ENCODE results near the gene ATP5F1E. TPM values are rescaled to one million over a fixed set of nuclear protein-coding genes. Genes with fewer than 3 reads are reported as not detected.

ATP5F1E gene
- total and polyA plus RNA-seq, 4 donors = 11.7 to 148 (median 27.7) TPM

DNA sequence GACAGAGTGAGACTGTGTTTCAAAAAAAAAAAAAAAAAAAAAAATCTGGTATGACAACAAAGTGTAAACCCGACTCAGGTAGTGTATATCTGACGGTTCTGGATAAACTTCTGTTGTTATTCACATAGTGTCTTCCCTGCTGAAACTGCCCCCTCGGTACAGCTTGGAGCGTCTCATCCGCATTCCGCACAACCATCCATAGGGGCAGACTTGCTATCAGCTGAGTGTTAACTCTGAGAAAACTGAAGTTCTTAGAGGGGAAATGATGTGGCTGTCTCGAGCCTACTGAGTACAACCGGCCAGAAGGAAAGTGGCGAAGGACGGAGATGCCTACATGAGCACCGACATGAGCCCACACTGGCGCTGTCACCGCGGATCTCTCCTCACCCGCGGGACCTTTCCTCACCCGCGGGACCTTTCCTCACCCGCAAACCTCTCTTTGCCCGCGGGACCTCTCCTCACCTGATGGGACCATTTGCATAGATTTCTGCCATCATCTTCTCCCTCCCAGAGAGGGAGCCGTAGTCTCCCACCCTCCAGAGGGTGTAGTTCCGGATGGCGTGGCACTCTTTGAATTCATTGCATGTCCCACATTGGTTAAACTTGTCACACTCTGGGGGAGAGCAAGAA is 34.9 kb downstream of the ATP5F1E start:
- Histone ChIP-seq H3K27ac (ENCODE audit: low read depth in 1 of 2, low read length in 2 of 2) (peak overlapping the region in 1 of 2 donors; percentile 98), H3K4me1 (ENCODE audit: control insufficient read depth in 4 of 4, insufficient read depth in 4 of 4, low read length in 3 of 4) (peaks cover 20 to 42% (median 34%) of the 10 kb centered on the region in 4 donors), H3K9me3 (ENCODE audit: control insufficient read depth in 4 of 4, low read length in 3 of 4) (no peaks in the 10 kb centered on the region), H3K36me3 (ENCODE audit: control insufficient read depth in 4 of 4, insufficient read depth in 3 of 4, low read depth in 1 of 4, low read length in 3 of 4) (peaks cover 19 to 40% (median 28%) of the 10 kb centered on the region in 4 donors), H3K4me3 (ENCODE audit: low read depth in 1 of 3, low read length in 3 of 3) (no peak overlapping the region), H3K9ac (ENCODE audit: low read depth in 1 of 2, low read length in 2 of 2) (no peak overlapping the region), H3K27me3 (ENCODE audit: control insufficient read depth in 4 of 4, insufficient read depth in 4 of 4, low read length in 3 of 4) (no peaks in the 10 kb centered on the region)
- DNase-seq (ENCODE audit: low spot score) = no peak
- WGBS = 94% methylated on average over 24 of the region's 24 CpGs
- TF ChIP-seq, protein P1, sequence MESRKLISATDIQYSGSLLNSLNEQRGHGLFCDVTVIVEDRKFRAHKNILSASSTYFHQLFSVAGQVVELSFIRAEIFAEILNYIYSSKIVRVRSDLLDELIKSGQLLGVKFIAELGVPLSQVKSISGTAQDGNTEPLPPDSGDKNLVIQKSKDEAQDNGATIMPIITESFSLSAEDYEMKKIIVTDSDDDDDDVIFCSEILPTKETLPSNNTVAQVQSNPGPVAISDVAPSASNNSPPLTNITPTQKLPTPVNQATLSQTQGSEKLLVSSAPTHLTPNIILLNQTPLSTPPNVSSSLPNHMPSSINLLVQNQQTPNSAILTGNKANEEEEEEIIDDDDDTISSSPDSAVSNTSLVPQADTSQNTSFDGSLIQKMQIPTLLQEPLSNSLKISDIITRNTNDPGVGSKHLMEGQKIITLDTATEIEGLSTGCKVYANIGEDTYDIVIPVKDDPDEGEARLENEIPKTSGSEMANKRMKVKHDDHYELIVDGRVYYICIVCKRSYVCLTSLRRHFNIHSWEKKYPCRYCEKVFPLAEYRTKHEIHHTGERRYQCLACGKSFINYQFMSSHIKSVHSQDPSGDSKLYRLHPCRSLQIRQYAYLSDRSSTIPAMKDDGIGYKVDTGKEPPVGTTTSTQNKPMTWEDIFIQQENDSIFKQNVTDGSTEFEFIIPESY (IDR thresholded peaks at IDR 0.05) = no peak

DNA sequence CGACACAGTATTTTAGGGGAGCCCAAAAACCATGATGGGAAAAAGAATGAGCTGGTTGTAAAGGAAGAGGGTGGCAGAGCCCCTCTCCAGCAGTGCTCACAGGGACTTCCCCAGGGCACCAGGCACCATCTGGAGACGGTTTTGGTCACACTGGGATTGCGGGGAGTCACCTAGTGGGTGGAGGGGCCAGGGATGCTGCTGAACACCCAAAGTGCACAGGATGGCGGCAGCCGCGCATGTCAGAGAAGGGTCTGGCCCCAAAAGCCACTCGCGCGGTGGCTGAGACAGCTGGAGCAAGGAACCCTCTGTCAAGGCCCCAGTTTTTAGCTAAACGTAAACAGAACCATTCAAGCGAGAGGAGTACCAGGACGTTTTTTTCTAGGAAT is 35.9 kb downstream of the ATP5F1E start:
- H3K9ac ChIP-seq (ENCODE audit: low read depth in 1 of 2, low read length in 2 of 2) = no peak overlapping the region
- 90% methylated on average over 12 of the region's 12 CpGs for WGBS
- H3K36me3 ChIP-seq (ENCODE audit: control insufficient read depth in 4 of 4, insufficient read depth in 3 of 4, low read depth in 1 of 4, low read length in 3 of 4) = peaks cover 15 to 34% (median 26%) of the 10 kb centered on the region in 4 donors
- H3K4me1 ChIP-seq (ENCODE audit: control insufficient read depth in 4 of 4, insufficient read depth in 4 of 4, low read length in 3 of 4) = peaks cover 20 to 52% (median 41%) of the 10 kb centered on the region in 4 donors
- TF ChIP-seq RXRA (IDR thresholded peaks at IDR 0.05) = no peak
- TF ChIP-seq, protein P2, sequence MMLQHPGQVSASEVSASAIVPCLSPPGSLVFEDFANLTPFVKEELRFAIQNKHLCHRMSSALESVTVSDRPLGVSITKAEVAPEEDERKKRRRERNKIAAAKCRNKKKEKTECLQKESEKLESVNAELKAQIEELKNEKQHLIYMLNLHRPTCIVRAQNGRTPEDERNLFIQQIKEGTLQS (IDR thresholded peaks at IDR 0.05) = no peak
- no peak for TF ChIP-seq GABPA (IDR thresholded peaks at IDR 0.05 in 1 of 2, conservative IDR thresholded peaks at IDR 0.05 in 1 of 2)
- TF ChIP-seq, protein P3, sequence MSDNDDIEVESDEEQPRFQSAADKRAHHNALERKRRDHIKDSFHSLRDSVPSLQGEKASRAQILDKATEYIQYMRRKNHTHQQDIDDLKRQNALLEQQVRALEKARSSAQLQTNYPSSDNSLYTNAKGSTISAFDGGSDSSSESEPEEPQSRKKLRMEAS (IDR thresholded peaks at IDR 0.05) = no peak
- no peak for TF ChIP-seq HNF4G (IDR thresholded peaks at IDR 0.05)
- TF ChIP-seq RAD21 (IDR thresholded peaks at IDR 0.05) = no peak
- H3K9me3 ChIP-seq (ENCODE audit: control insufficient read depth in 4 of 4, low read length in 3 of 4) = no peaks in the 10 kb centered on the region
- no peak overlapping the region for H3K4me3 ChIP-seq (ENCODE audit: low read depth in 1 of 3, low read length in 3 of 3)
- no peak for DNase-seq (ENCODE audit: low spot score)
- peak overlapping the region; percentile 94 to 98 for H3K27ac ChIP-seq (ENCODE audit: low read depth in 1 of 2, low read length in 2 of 2)
- no peaks in the 10 kb centered on the region for H3K27me3 ChIP-seq (ENCODE audit: control insufficient read depth in 4 of 4, insufficient read depth in 4 of 4, low read length in 3 of 4)

DNA sequence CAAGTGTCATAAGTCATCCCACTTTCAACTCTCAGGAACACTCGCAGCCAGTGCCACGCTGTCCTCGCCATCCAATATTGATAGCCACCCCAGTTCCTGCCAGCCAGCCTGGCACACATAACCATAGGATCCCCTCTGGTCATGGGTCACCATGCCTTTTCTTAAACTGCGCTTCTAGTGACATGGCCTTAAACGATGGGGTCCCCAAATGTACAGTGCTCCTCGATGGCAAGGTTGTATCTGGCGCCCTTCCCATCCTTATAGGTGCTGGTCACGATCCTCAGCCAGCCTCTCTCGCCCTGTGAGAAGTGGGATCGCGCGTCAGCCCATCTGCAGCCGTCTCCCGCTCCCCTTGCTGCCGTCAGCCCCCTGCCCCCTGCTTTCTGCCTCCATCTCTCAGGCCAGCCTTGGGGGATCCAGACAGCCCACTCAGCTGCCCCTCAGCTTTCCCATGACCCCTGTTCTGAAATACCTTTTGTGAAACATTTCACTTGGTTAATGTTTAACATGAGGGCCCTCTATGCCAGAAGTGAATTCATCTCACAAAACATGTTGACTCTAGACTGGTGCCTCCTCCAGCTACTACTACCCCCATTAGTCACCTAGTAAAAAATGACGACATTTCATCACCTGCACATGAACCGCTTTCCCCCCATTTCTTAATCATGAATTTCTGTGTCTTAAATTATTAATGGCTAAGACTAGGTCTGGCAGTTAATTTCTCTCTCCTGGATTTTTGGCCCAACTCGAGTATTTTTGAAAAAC is 36.5 kb downstream of the ATP5F1E start:
- H3K9me3 ChIP-seq (ENCODE audit: control insufficient read depth in 4 of 4, low read length in 3 of 4) = no peaks in the 10 kb centered on the region
- peaks cover 22 to 56% (median 44%) of the 10 kb centered on the region in 4 donors for H3K4me1 ChIP-seq (ENCODE audit: control insufficient read depth in 4 of 4, insufficient read depth in 4 of 4, low read length in 3 of 4)
- H3K36me3 ChIP-seq (ENCODE audit: control insufficient read depth in 4 of 4, insufficient read depth in 3 of 4, low read depth in 1 of 4, low read length in 3 of 4) = peaks cover 10 to 33% (median 25%) of the 10 kb centered on the region in 4 donors
- no peak for DNase-seq (ENCODE audit: low spot score)
- H3K27ac ChIP-seq (ENCODE audit: low read depth in 1 of 2, low read length in 2 of 2) = peak overlapping the region; percentile 94 to 98
- 47% methylated on average over 18 of the region's 18 CpGs for WGBS
- no peaks in the 10 kb centered on the region for H3K27me3 ChIP-seq (ENCODE audit: control insufficient read depth in 4 of 4, insufficient read depth in 4 of 4, low read length in 3 of 4)
- TF ChIP-seq FOXA2 (IDR thresholded peaks at IDR 0.05) (peak; percentile 90), FOXA1 (IDR thresholded peaks at IDR 0.05) (peak; percentile 79), HNF4A (conservative IDR thresholded peaks at IDR 0.05) (peak; percentile 35 to 58), JUND (IDR thresholded peaks at IDR 0.05) (peak; percentile 62 to 86), SP1 (IDR thresholded peaks at IDR 0.05) (peak; percentile 51), TAF1 (conservative IDR thresholded peaks at IDR 0.05) (no peak), RAD21 (IDR thresholded peaks at IDR 0.05) (no peak), YY1 (IDR thresholded peaks at IDR 0.05) (no peak), RXRA (IDR thresholded peaks at IDR 0.05) (peak; percentile 47 to 83)
- TF ChIP-seq, protein P2 (IDR thresholded peaks at IDR 0.05) = peak; percentile 70
- TF ChIP-seq, protein P1 (IDR thresholded peaks at IDR 0.05) = no peak
- TF ChIP-seq, protein P4, sequence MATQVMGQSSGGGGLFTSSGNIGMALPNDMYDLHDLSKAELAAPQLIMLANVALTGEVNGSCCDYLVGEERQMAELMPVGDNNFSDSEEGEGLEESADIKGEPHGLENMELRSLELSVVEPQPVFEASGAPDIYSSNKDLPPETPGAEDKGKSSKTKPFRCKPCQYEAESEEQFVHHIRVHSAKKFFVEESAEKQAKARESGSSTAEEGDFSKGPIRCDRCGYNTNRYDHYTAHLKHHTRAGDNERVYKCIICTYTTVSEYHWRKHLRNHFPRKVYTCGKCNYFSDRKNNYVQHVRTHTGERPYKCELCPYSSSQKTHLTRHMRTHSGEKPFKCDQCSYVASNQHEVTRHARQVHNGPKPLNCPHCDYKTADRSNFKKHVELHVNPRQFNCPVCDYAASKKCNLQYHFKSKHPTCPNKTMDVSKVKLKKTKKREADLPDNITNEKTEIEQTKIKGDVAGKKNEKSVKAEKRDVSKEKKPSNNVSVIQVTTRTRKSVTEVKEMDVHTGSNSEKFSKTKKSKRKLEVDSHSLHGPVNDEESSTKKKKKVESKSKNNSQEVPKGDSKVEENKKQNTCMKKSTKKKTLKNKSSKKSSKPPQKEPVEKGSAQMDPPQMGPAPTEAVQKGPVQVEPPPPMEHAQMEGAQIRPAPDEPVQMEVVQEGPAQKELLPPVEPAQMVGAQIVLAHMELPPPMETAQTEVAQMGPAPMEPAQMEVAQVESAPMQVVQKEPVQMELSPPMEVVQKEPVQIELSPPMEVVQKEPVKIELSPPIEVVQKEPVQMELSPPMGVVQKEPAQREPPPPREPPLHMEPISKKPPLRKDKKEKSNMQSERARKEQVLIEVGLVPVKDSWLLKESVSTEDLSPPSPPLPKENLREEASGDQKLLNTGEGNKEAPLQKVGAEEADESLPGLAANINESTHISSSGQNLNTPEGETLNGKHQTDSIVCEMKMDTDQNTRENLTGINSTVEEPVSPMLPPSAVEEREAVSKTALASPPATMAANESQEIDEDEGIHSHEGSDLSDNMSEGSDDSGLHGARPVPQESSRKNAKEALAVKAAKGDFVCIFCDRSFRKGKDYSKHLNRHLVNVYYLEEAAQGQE (IDR thresholded peaks at IDR 0.05) = peak; percentile 27
- H3K9ac ChIP-seq (ENCODE audit: low read depth in 1 of 2, low read length in 2 of 2) = no peak overlapping the region
- no peak overlapping the region for H3K4me3 ChIP-seq (ENCODE audit: low read depth in 1 of 3, low read length in 3 of 3)

All from liver (tissue), 9 donors.